IgD-negative memory B cell (primary cell): ENCODE results near the gene ATP8A1. TPM values are rescaled to one million over a fixed set of nuclear protein-coding genes. Genes with fewer than 3 reads are reported as not detected.
"Not testable (repeated sequence)": the region's sequence is repeated elsewhere in the genome, so short reads cannot be mapped to it uniquely, and the experiment has no call there.

ENCODE experiments used
- H3K27ac Mint-ChIP-seq, 3 donors: one replicate each; pipeline ENCODE4 v1.8.0; 2020 to 2022; ENCODE audit warnings: mild to moderate bottlenecking in 3 of 3, mixed read lengths in 3 of 3, moderate library complexity in 1 of 3
- H3K27me3 Mint-ChIP-seq: one replicate; pipeline ENCODE4 v1.8.0; 2021; ENCODE audit warnings: mixed read lengths
- H3K36me3 Mint-ChIP-seq: one replicate; pipeline ENCODE4 v1.8.0; 2020; ENCODE audit warnings: mild to moderate bottlenecking, mixed read lengths
- H3K4me1 Mint-ChIP-seq, 3 donors: one replicate each; pipeline ENCODE4 v1.8.0; 2020 to 2022; ENCODE audit warnings: mixed read lengths in 3 of 3, mild to moderate bottlenecking in 1 of 3
- H3K4me3 Mint-ChIP-seq, 4 donors: one replicate each; pipeline ENCODE4 v1.8.0; 2020 to 2022; ENCODE audit warnings: mild to moderate bottlenecking in 4 of 4, mixed read lengths in 4 of 4, moderate library complexity in 3 of 4
- H3K9me3 Mint-ChIP-seq, 3 donors: one replicate each; pipeline ENCODE4 v1.8.0; 2020 to 2021; ENCODE audit warnings: mixed read lengths in 3 of 3, mild to moderate bottlenecking in 1 of 3
- polyA plus RNA-seq: library from polyadenylated mRNA; unstranded; fragments of 300-500 nt; fragmentation: Illumina TruSeq; gene quantifications from one replicate; pipeline ENCODE4 v1.2.3, GENCODE V29; 2021

Gene ATP8A1
- polyA plus RNA-seq, 1 donor from 2014 or later: 15.0 TPM

- Mint-ChIP-seq H3K36me3 (peaks cover 10% of the 10 kb centered on the region), H3K27ac (no peak overlapping the region)
These were observed 158.9 kb downstream of the ATP8A1 start for GRCh38 chr4:42498040-42498439.

GRCh38 chr4:42497142-42497910, 159.6 kb downstream of the ATP8A1 start:
- peaks cover 10% of the 10 kb centered on the region for H3K36me3 Mint-ChIP-seq
- peaks cover 0 to 3% (median 0%) of the 10 kb centered on the region in 3 donors for H3K9me3 Mint-ChIP-seq
- no peak overlapping the region for H3K4me3 Mint-ChIP-seq
- no peaks in the 10 kb centered on the region for H3K27me3 Mint-ChIP-seq
- no peak overlapping the region for H3K27ac Mint-ChIP-seq
- peaks cover 2 to 6% (median 3%) of the 10 kb centered on the region in 3 donors for H3K4me1 Mint-ChIP-seq

More at GRCh38 chr4:42498040-42498439, 158.9 kb downstream of the ATP8A1 start:
- Mint-ChIP-seq H3K4me3 (no peak overlapping the region), H3K27me3 (no peaks in the 10 kb centered on the region), H3K4me1 (peaks cover 2 to 6% (median 3%) of the 10 kb centered on the region in 3 donors), H3K9me3 (peaks cover 0 to 3% (median 0%) of the 10 kb centered on the region in 3 donors)

- Mint-ChIP-seq H3K9me3 (peaks cover 0 to 3% (median 0%) of the 10 kb centered on the region in 3 donors), H3K4me1 (peaks cover 27 to 37% (median 30%) of the 10 kb centered on the region in 3 donors), H3K36me3 (peaks cover 12% of the 10 kb centered on the region), H3K27ac (no peak overlapping the region), H3K27me3 (no peaks in the 10 kb centered on the region), H3K4me3 (no peak overlapping the region)
These were observed 163.9 kb downstream of the ATP8A1 start for GRCh38 chr4:42492962-42493361.

- Mint-ChIP-seq H3K27ac (peak overlapping the region in 2 of 3 donors; percentile 16 to 68), H3K9me3 (no peaks in the 10 kb centered on the region), H3K36me3 (peaks cover 9% of the 10 kb centered on the region), H3K27me3 (no peaks in the 10 kb centered on the region), H3K4me1 (peaks cover 29 to 35% (median 30%) of the 10 kb centered on the region in 3 donors), H3K4me3 (peak overlapping the region in 1 of 4 donors; percentile 67)
These were observed 166.9 kb downstream of the ATP8A1 start for GRCh38 chr4:42490015-42490414.

- Mint-ChIP-seq H3K27me3 (no peaks in the 10 kb centered on the region), H3K27ac (peak overlapping the region in 1 of 3 donors; percentile 69), H3K4me1 (peaks cover 28 to 35% (median 29%) of the 10 kb centered on the region in 3 donors), H3K36me3 (peaks cover 9% of the 10 kb centered on the region), H3K9me3 (no peaks in the 10 kb centered on the region), H3K4me3 (peak overlapping the region in 2 of 4 donors; percentile 34 to 35)
These were observed 167.8 kb downstream of the ATP8A1 start for GRCh38 chr4:42489095-42489494.

- peak overlapping the region in 2 of 4 donors; percentile 34 to 63 for H3K4me3 Mint-ChIP-seq
- H3K9me3 Mint-ChIP-seq: no peaks in the 10 kb centered on the region
- H3K27ac Mint-ChIP-seq: peak overlapping the region in 2 of 3 donors; percentile 42 to 69
- H3K27me3 Mint-ChIP-seq: no peaks in the 10 kb centered on the region
- H3K4me1 Mint-ChIP-seq: peaks cover 28 to 35% (median 28%) of the 10 kb centered on the region in 3 donors
- H3K36me3 Mint-ChIP-seq: peaks cover 9% of the 10 kb centered on the region
These were observed 168.4 kb downstream of the ATP8A1 start for GRCh38 chr4:42488554-42488953.

GRCh38 chr4:42488114-42488513, 168.8 kb downstream of the ATP8A1 start:
- Mint-ChIP-seq H3K4me1 (peaks cover 26 to 35% (median 28%) of the 10 kb centered on the region in 3 donors), H3K27me3 (no peaks in the 10 kb centered on the region), H3K4me3 (peak overlapping the region in 1 of 4 donors; percentile 63), H3K27ac (peak overlapping the region in 1 of 3 donors; percentile 42), H3K9me3 (no peaks in the 10 kb centered on the region), H3K36me3 (peaks cover 9% of the 10 kb centered on the region)

GRCh38 chr4:42487230-42487629, 169.7 kb downstream of the ATP8A1 start:
- Mint-ChIP-seq H3K4me3 (no peak overlapping the region), H3K9me3 (no peaks in the 10 kb centered on the region), H3K27ac (no peak overlapping the region), H3K4me1 (peaks cover 28 to 35% (median 28%) of the 10 kb centered on the region in 3 donors), H3K27me3 (no peaks in the 10 kb centered on the region), H3K36me3 (peaks cover 14% of the 10 kb centered on the region)

- peaks cover 21 to 31% (median 28%) of the 10 kb centered on the region in 3 donors for H3K4me1 Mint-ChIP-seq
- H3K9me3 Mint-ChIP-seq, H3K36me3 Mint-ChIP-seq: not testable (repeated sequence)
These were observed 170.7 kb downstream of the ATP8A1 start for GRCh38 chr4:42486156-42486555.

GRCh38 chr4:42484630-42485029, 172.3 kb downstream of the ATP8A1 start:
- Mint-ChIP-seq H3K36me3 (peaks cover 7% of the 10 kb centered on the region), H3K4me3 (no peak overlapping the region), H3K27ac (no peak overlapping the region), H3K27me3 (no peaks in the 10 kb centered on the region), H3K4me1 (peaks cover 9 to 17% (median 16%) of the 10 kb centered on the region in 3 donors), H3K9me3 (no peaks in the 10 kb centered on the region)

More at GRCh38 chr4:42486156-42486555, 170.7 kb downstream of the ATP8A1 start:
- H3K27ac Mint-ChIP-seq, H3K27me3 Mint-ChIP-seq: not testable (repeated sequence)
- H3K4me3 Mint-ChIP-seq: peak overlapping the region in 1 of 4 donors; percentile 17

- Mint-ChIP-seq H3K27ac (no peak overlapping the region), H3K27me3 (no peaks in the 10 kb centered on the region), H3K4me3 (no peak overlapping the region), H3K9me3 (no peaks in the 10 kb centered on the region), H3K4me1 (peaks cover 1 to 11% (median 10%) of the 10 kb centered on the region in 3 donors), H3K36me3 (peaks cover 11% of the 10 kb centered on the region)
These were observed 173.2 kb downstream of the ATP8A1 start for GRCh38 chr4:42483426-42484379.

GRCh38 chr4:42482516-42483327, 174.2 kb downstream of the ATP8A1 start:
- no peak overlapping the region for H3K4me3 Mint-ChIP-seq
- H3K4me1 Mint-ChIP-seq: peaks cover 0 to 3% (median under 1%) of the 10 kb centered on the region in 3 donors
- no peaks in the 10 kb centered on the region for H3K9me3 Mint-ChIP-seq
- no peaks in the 10 kb centered on the region for H3K27me3 Mint-ChIP-seq
- peaks cover 11% of the 10 kb centered on the region for H3K36me3 Mint-ChIP-seq
- H3K27ac Mint-ChIP-seq: no peak overlapping the region

- Mint-ChIP-seq H3K27me3 (no peaks in the 10 kb centered on the region), H3K36me3 (peaks cover 11% of the 10 kb centered on the region), H3K27ac (no peak overlapping the region), H3K4me3 (no peak overlapping the region), H3K9me3 (no peaks in the 10 kb centered on the region), H3K4me1 (peaks cover 0 to 2% (median 0%) of the 10 kb centered on the region in 3 donors)
These were observed 176.2 kb downstream of the ATP8A1 start for GRCh38 chr4:42480717-42481116.

- Mint-ChIP-seq H3K27ac (no peak overlapping the region), H3K4me3 (no peak overlapping the region), H3K4me1 (peaks cover 0 to 2% (median 0%) of the 10 kb centered on the region in 3 donors), H3K9me3 (no peaks in the 10 kb centered on the region), H3K36me3 (peaks cover 11% of the 10 kb centered on the region), H3K27me3 (no peaks in the 10 kb centered on the region)
These were observed 176.6 kb downstream of the ATP8A1 start for GRCh38 chr4:42480281-42480680.
